HG03442 (cell line): ENCODE results near the gene AOAH.
"Not testable (repeated sequence)": the region's sequence is repeated elsewhere in the genome, so short reads cannot be mapped to it uniquely, and the experiment has no call there.

ENCODE experiments used
- ATAC-seq: cut with Tn5 transposase; IDR thresholded peaks from one replicate; pipeline ENCODE4 v1.9.1; 2021; ENCODE audit warnings: mild to moderate bottlenecking, moderate library complexity; ENCODE audit not compliant: unreplicated experiment

The AOAH gene

DNA sequence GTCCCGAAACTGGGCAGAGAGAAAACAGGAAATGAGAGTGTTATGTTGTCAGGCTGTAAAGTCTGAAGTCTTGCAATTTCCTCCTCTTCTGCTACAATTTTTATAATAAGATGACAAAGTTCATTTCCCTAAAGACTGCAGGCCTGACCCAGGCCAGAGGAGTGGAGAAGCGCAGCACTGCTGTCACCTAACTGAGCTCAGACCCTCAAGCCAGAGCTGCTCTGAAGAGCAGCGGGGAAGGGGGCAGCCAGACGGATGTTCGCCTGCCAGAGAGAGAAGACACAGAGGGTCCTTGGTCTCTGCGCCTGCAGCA lies 12.6 kb upstream of the AOAH start:
- peak; percentile 92 for ATAC-seq

DNA sequence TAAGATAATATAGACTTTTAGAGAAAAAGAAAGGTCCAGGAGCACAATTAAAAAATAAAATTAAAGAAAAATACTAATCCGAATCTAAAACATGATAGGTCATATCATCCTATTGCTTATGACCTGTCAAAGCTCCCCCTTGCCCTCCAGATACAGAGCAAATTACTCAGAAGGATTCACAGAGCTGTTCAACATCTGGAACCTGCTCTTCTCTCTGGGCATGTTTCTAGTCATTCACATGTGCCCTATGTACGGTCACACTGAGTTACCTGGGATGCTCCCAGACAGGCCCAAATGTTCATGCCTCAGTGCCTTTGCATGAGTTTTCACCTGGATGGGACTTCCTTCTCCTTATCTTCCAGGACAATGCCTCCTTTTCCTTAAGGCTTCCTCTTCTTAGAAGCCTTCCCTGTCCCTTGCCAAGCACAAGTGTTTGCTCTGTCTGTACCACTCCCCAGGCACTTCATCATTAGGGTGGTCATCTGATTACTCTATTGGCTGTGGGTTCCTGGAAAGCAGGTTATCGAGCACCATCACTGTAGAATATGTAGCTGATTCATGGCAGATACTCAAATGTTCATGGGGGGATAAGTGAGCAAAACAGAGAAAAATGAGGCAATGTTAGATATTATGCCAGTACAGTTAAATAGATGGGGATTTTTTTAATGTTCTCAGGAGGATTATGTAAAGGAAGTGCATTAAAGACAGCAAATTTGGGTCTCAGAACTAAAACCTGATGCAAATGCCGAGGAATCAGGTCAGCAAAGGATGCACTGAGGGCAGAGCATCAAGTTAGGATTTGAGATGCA lies 12.0 kb upstream of the AOAH start:
- ATAC-seq: no peak

DNA sequence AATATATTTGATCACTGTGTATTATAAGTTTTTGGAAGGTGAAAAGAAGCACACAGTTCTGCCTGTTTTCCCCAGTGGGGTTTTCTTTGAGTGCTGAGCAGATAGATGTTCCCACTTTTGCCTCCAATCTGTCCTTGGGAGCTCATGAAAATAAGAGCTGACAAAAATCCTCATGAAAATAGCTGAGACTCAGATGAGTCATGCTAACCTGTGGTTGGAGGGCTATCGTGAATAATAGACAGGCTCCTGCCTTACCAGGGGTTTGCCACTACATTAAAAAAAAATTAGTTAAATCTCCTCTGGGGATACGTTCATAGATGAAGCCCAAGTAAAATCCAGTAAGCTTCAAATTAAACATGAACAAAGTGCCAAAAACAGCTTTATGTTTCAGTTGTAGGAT lies 10.9 kb upstream of the AOAH start:
- no peak for ATAC-seq

DNA sequence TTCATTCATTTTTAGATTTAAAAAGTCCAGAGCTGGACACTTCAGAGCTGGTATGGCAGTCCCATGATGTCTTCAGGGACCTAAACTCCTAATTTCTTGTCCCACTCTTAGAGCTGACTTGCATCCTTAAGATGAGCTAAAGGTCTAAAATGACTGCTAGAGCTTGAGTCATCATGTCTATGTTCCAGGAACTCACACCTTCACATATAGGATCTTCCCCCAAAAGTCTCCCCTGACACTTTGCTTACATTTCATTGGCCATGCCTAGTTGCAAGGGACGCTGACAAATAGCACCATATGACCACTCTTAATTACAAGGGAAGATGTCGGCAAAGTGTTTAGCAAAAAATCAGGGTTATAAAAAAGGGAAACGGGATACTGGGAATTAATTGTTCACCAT lies 10.4 kb upstream of the AOAH start:
- ATAC-seq: no peak

DNA sequence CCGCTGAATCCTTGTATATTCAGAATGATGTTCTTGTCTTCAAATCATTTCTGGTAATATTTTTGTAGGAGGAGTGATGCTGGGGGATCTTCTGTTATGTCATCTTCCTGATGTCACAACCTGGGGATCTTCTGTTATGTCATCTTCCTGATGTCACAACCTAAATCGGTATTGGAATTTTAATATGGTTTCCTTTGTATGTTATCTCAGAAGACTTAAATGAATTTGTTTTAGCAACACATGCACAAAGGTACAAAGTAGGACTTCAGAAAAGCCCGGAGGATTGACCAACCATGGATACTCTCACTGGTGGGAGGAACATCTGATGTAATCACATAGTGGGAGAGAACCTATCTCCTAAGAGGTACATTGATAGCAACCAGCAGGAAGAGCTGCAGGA lies 9.1 kb upstream of the AOAH start:
- ATAC-seq: no peak

DNA sequence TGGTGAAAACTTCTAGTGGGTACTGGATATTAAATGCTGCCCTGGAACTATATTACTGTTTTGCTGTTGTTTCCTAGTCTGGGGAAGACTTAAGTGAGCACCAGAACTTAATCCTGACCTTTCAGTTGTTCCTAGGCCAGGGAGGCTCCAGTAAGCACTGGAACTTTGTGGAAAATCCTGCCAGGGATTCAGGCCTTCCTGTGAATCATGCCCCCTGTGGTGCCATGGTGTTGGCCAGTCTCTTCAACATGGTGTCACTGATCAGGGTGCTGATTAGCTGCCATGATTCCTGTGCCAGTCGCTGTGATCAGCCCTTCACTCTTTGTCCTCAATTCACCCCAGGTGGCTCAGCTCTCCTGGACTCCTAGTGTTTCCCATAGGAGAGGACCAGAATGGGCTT lies 8.5 kb upstream of the AOAH start:
- ATAC-seq: no peak

DNA sequence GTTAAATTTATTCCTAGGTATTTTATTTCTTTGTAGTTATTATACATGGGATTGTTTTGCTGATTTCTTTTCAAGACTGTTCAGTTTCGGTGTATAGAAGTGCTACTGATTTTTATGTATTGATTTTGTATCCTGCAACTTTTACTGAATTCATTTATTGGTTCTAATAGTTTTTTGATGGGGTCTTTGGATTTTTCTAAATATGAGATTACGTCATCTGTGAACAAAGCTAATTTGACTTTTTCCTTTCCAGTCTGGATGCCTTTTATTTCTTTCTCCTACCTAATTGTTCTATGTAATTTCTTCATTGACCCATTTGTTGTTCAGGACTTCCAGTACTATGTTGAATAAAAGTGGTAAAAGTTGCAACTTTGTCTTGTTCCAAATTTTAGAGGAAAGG lies 5.8 kb upstream of the AOAH start:
- ATAC-seq: no peak

DNA sequence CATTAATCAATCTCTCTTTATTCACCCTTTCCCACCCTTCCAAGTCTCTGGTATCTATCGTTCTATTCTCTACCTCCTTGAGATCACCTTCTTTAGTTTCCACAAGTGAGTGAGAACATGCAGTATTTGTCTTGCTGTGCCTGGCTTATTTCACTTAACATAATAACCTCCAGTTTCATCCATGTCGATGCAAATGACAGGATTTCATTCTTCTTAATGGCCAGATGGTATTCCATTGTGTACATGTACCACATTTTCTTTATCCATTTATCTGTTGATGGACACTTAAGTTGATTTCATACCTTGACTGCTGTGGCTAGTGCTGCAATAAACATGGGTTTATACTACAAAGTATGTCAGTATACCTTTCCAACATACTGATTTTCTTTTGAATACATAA lies 3.8 kb upstream of the AOAH start:
- ATAC-seq: no peak

DNA sequence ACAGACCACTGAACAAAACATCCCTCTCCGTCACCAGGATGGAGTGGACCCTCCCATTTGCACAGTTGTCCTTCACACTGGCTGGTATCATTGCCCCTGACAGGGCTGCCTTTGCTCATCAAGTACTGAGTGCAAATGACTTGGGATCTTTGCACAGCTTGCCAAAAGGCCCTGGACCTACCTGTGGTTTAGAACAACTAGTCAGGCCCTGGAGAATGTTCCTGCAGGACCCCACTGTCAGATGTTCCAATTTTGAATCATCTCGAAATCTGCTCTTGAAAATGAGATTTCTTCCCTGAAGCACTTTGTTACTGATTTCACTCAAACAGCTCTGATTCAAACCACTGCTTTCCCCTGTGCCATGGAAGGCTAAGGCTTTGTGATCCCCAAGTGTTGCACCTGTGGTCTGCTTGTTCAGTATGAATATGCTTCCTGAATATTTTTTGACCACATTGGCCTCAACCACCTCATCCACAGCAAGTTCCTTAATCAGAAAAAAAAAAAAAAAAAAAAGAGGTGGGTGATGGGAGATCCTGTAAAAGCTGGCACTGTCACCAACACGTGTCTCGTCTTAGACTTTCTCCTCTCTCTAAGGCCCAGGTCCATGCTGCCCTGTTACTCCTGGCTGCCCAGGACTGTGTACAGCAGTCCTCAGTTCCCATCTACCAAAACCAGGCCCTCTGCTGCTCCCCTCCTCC lies 2.7 kb upstream of the AOAH start:
- no peak for ATAC-seq

DNA sequence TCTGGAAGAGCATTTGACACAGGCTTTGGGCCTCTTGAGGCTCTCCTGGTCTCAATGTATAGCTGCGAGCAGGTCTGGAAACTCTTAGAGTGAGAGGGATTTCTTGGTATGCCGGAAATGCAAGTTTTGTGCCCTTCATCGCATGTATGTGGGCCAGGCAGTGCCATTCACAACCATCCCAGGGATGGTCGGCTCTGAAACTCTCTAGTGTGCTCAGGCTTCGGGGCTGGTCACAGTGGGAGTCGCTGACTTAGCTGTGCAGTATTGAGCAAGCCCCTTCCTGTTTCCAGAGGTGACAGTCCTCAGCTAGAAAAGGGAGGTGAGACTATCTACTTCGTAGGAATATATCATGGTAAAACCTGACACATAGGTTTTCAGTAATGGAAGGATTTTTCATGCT lies 2.0 kb upstream of the AOAH start:
- ATAC-seq: no peak

DNA sequence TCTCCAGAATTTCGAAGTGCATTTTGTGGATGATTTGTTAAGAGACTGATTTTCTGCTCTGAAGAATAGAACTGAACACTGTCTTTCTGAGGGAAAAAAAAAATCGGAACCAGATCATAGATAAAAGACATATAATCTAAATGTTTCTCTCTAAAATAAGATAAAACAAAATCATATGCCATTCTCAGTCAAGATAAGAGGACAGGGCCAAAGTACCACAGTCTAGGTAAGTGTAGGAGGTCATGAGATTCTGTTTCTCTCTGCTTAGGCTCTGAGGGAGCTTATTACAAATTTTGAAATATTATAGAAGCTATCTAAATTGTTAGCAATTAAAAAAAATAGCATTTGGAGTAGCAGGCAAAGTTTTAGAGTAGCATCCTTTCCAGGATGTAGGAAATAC lies 702 bp upstream of the AOAH start:
- ATAC-seq: no peak

DNA sequence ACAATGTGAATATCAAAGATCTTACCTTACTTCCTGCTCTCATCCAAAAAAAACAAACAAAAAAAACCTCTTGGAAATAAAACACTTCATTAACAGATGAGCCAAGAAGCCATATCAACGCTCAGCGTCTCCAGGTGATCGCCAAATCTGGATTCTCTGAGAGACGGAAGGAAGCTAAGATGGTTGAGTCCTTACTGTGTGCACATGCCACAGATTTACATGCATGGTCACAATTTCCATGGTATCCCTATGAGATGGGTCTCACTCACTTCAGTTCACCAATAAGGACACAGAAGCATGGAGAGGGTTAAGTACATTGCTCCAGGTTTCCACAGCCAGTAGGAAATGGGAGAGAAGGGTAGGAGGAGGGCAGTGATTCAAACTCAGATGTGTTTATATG lies 1.0 kb downstream of the AOAH start:
- no peak for ATAC-seq

DNA sequence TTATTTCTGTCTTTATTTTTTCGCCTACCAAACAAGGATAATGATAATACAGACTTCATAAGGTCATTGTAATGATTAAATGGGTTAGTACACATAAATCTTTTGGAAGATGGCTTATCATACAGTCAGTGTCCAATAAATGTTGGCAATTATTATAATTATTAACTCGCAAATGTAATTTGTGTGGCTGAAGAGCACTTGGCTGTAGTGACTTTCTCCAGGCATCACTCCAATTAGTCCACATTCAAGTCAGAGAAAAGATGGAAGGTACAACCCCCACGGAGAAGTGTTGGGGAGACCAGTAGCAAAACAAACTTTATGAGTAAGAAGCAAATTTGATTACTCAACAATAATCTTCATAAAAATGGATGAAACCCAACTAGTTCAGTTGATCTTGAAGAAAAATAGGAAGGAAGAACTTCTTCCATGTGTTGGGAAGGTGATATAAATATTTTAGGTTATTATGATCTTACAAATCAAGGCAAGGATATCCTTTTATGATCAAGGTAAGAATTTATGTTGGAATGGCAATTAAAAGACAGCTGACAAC lies 5.1 kb downstream of the AOAH start:
- no peak for ATAC-seq

DNA sequence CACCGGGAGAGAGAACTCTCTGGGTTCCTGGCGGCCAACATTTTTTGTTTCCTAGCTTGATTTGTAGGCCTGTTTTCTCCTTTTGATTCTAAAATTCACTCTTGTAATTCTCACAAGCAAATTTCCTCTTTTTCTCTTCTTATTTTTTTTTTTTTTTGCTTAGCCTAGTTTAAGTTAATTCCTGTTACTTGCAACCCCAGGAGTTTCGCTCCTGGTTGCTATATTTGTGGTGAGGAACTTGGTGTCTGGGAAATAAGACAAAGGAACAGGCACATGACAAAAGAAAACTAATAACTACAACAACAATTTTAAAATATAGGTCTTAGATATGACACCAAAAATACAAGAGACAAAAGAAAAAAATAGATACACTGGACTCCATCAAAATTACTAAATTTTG lies 6.7 kb downstream of the AOAH start:
- ATAC-seq: no peak

DNA sequence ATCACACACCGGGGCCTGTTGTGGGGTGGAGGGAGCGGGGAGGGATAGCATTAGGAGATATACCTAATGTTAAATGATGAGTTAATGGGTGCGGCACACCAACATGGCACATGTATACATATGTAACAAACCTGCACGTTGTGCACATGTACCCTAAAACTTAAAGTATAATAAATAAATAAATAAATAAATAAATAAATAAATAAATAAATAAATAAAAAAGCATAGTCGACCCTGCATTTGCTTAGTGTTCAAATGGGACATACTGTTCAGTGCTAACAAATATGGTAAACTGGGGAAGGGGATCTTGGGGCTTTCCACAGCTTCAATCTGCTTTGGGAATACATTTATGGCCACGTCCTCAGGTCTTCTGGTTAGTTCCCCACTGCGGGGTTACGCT lies 7.5 kb downstream of the AOAH start:
- ATAC-seq: not testable (repeated sequence)

DNA sequence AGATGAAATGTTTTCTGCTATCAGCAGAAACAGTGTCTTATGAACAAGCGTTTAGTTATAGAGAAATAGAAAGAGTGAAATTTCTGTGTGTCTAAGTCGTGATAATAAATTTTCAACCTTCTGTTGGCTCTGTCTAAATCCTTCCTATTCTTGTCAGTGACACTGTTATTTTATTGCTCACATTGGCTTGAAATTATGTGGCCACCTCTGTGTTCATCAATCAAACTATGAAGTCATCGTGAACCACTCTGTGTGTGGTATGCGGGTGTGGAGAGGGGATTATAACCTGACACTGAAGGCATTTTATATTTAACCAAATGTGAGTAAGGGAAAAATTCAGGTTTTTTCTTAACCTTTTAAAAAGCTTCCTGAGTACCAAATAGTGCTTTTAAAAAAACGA lies 12.3 kb downstream of the AOAH start:
- no peak for ATAC-seq

DNA sequence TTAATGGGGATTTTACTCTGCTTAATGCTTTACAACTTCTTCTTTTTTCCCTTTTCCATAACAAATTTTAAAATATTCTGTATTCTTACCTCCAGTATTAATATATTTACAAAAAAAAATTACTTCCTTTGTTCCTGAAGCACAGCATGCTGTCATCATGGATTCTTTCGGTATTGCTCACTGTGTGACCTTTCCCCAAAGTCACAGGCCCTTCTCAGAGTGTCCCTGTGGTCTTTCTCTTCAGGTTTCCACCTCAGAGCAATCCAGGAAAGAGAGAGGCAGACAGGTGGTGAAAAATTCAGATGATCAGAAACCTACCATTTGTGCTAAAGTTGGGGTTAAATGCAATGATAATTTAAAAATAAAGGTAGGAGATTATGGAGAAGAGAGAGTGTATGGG lies 13.0 kb downstream of the AOAH start:
- ATAC-seq: no peak

DNA sequence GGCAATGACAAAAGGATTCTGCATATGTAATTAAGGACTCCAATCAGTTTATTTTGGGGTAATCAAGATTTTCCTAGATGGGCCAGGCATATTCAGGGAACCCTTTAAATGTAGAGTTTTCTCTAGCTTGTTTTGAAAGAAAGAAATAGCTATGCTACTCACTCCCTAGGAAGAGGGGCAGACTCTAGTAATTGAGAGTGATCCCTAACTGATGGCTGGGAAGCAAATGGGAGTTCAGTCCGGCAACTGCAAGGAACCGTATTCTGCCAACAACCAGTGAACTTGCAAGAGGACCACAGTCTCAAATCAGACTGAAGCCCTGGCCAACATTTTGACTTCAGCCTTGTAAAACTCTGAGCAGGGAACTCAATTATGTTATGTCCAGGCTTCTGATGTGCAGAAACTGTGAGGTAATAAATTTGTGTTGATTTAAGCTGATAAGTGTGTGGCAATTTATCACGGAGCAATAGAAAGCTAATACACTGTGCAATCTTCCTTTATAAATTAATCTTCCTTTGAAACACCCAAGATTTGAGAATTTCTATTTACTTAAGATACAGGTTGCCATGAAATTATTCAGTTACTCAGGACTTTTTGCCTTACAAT lies 14.0 kb downstream of the AOAH start:
- ATAC-seq: no peak

DNA sequence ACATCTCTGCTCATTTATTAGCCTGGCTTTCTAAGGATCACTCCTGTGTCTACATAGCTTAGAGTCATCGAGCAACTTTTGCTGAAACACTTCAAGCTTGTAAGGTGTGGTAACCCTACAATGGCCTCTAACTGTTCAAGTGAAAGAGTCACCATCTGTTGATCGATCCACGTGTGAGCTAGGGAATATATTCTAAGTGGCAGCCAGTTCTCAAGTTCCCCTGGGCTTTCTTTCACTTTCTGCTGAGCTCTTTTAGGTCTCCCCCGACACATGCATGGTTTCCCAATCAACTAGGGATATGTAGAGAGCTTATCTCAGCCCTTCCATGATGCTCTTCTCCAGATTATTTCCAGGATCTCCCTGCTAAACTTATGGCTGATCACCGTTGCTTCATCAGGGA lies 15.5 kb downstream of the AOAH start:
- ATAC-seq: no peak

DNA sequence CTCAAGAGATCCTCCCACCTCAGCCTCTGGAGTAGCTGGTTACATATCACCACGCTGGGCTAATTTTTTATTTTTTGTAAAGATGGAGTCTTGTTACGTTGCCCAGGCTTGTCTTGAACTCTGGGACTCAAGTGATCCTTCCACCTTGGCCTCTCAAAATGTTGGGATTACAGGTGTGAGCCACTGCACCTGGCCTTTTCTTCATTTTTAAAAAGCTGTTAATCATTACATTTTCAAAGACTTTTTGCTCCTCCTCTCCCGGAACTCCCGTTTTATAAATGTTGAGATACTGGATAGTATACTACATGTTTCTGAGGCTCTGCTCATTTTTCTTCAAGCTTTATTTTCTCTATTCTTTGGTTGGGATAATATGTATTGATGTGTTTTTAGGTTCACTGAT lies 16.4 kb downstream of the AOAH start:
- ATAC-seq: no peak

DNA sequence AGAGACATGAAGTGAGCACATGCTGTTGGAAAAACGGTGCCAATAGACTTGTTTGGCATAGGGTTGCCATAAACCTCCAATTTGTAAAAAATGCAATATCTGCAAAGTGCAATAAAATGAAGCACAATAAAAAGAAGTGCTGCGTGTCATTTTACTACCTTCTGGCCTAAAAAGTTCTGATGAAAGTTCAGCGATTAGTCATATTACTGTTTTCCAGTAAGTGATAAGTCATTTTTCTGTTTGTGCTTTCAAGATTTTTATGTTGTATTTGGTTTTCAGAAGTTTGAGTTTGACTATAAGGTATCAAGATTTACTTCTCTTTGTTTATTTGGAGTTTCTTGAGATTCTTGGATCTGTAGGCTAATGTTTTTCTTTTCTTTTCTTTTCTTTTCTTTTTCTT lies 16.8 kb downstream of the AOAH start:
- no peak for ATAC-seq

DNA sequence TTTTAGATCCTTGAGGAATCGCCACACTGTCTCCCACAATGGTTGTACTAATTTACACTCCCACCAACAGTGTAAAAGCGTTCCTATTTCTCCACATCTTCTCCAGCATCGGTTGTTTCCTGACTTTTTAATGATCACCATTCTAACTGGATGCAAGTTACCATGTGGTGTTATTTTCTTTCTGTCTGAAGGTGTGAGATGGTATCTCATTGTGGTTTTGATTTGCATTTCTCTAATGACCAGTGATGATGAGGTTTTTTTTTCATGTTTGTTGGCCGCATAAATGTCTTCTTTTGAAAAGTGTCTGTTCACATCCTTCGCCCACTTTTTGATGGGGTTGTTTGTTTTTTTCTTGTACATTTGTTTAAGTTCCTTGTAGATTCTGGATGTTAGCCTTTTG lies 20.4 kb downstream of the AOAH start:
- not testable (repeated sequence) for ATAC-seq
